CD4-positive, CD25-positive, alpha-beta regulatory T cell (primary cell): ENCODE measurements around the gene CCDC88C. TPM values are rescaled to one million over a fixed set of nuclear protein-coding genes. Genes with fewer than 3 reads are reported as not detected.

Experiments used
- ATAC-seq, 2 donors: fragments of 150-1000 bp; cut with Tn5 transposase; one replicate each; pipeline ENCODE4 v1.10.0; 2021; ENCODE audit warnings: low read depth in 2 of 2, moderate number of reproducible peaks in 2 of 2, moderate library complexity in 1 of 2
- DNase-seq, 3 donors: peaks; one replicate each; pipeline versions ENCODE4 v3.0.0 to v3.0.0-alpha.2; 2012 to 2022; ENCODE audit warnings: mixed read lengths in 1 of 3
- H3K27ac ChIP-seq: one replicate; pipeline ENCODE4 v1.7.0; 2013; ENCODE audit warnings: mild to moderate bottlenecking, low read length; ENCODE audit not compliant: insufficient read depth, poor library complexity, severe bottlenecking
- H3K27me3 ChIP-seq: one replicate; pipeline ENCODE4 v1.7.0; 2013; ENCODE audit warnings: low read length; ENCODE audit not compliant: control insufficient read depth, insufficient read depth
- H3K36me3 ChIP-seq: one replicate; pipeline ENCODE4 v1.7.0; 2013; ENCODE audit warnings: mild to moderate bottlenecking, low read length, moderate library complexity; ENCODE audit not compliant: control insufficient read depth, insufficient read depth
- H3K4me1 ChIP-seq: 2 replicates; pipeline ENCODE4 v1.7.0; 2013; ENCODE audit warnings: mild to moderate bottlenecking, low read length; ENCODE audit not compliant: insufficient read depth, control insufficient read depth, poor library complexity, severe bottlenecking
- H3K4me3 ChIP-seq: one replicate; pipeline ENCODE4 v1.7.0; 2013; ENCODE audit warnings: low read depth, mild to moderate bottlenecking, low read length, moderate library complexity
- H3K9me3 ChIP-seq, 2 experiments: 1 replicate in 1 of 2; 2 replicates in 1 of 2; pipeline ENCODE4 v1.7.0; 2013; ENCODE audit warnings: low read length in 2 of 2, mild to moderate bottlenecking in 1 of 2, moderate library complexity in 1 of 2; ENCODE audit not compliant: control insufficient read depth in 2 of 2
- H3K27ac Mint-ChIP-seq, 3 donors: one replicate each; pipeline ENCODE4 v1.8.0; 2020 to 2022; ENCODE audit warnings: mild to moderate bottlenecking in 3 of 3, mixed read lengths in 3 of 3, moderate library complexity in 2 of 3
- H3K27me3 Mint-ChIP-seq: one replicate; pipeline ENCODE4 v1.8.0; 2022; ENCODE audit warnings: mild to moderate bottlenecking, mixed read lengths
- H3K36me3 Mint-ChIP-seq: one replicate; pipeline ENCODE4 v1.8.0; 2020; ENCODE audit warnings: mixed read lengths
- H3K4me1 Mint-ChIP-seq, 4 donors: one replicate each; pipeline ENCODE4 v1.8.0; 2020 to 2022; ENCODE audit warnings: mixed read lengths in 4 of 4, mild to moderate bottlenecking in 1 of 4
- H3K4me3 Mint-ChIP-seq, 4 donors: one replicate each; pipeline ENCODE4 v1.8.0; 2020 to 2022; ENCODE audit warnings: mild to moderate bottlenecking in 4 of 4, mixed read lengths in 4 of 4, moderate library complexity in 3 of 4
- H3K9me3 Mint-ChIP-seq, 7 donors: one replicate each; pipeline ENCODE4 v1.8.0; 2020 to 2022; ENCODE audit warnings: mixed read lengths in 7 of 7, mild to moderate bottlenecking in 3 of 7, moderate library complexity in 2 of 7
- polyA plus RNA-seq, 4 donors: library from polyadenylated mRNA; unstranded; fragments of 300-500 nt; fragmentation: Illumina TruSeq; gene quantifications; one replicate each; pipeline ENCODE4 v1.2.3, GENCODE V29; 2021
- total RNA-seq: library from RNA; stranded (reverse); gene quantifications from one replicate; pipeline ENCODE4 v1.2.3, GENCODE V29; 2022

Gene CCDC88C
- total and polyA plus RNA-seq, 5 donors from 2014 or later: 25.9 to 466 (median 31.8) TPM

GRCh38 chr14:91363776-91364523 lies 53.7 kb downstream of the CCDC88C start:
- Mint-ChIP-seq H3K4me3 (peak overlapping the region in 2 of 4 donors; percentile 45 to 48), H3K27ac (peak overlapping the region in 2 of 3 donors; percentile 51 to 92), H3K4me1 (peaks cover 20 to 91% (median 67%) of the 10 kb centered on the region in 4 donors), H3K36me3 (peaks cover 9% of the 10 kb centered on the region), H3K27me3 (no peaks in the 10 kb centered on the region), H3K9me3 (no peaks in the 10 kb centered on the region)
- Histone ChIP-seq H3K36me3 (peaks cover 16% of the 10 kb centered on the region), H3K9me3 (no peaks in the 10 kb centered on the region), H3K27ac (peak overlapping the region; percentile 92), H3K4me3 (no peak overlapping the region), H3K27me3 (no peaks in the 10 kb centered on the region), H3K4me1 (peaks cover 90% of the 10 kb centered on the region)
- DNase-seq: no peak
- ATAC-seq: no peak

- Histone ChIP-seq H3K9me3 (no peaks in the 10 kb centered on the region), H3K36me3 (peaks cover 32% of the 10 kb centered on the region), H3K4me3 (no peak overlapping the region), H3K27me3 (no peaks in the 10 kb centered on the region), H3K4me1 (peaks cover 86% of the 10 kb centered on the region), H3K27ac (peak overlapping the region; percentile 43)
- peak overlapping the region in 2 of 3 donors; percentile 38 to 84 for H3K27ac Mint-ChIP-seq
- no peaks in the 10 kb centered on the region for H3K9me3 Mint-ChIP-seq
- ATAC-seq: no peak
- peak overlapping the region in 1 of 4 donors; percentile 58 for H3K4me3 Mint-ChIP-seq
- DNase-seq: no peak
- H3K36me3 Mint-ChIP-seq: peaks cover 16% of the 10 kb centered on the region
- H3K4me1 Mint-ChIP-seq: peaks cover 15 to 85% (median 54%) of the 10 kb centered on the region in 4 donors
- no peaks in the 10 kb centered on the region for H3K27me3 Mint-ChIP-seq
Measured at GRCh38 chr14:91361233-91361811, 56.3 kb downstream of the CCDC88C start.

- H3K36me3 Mint-ChIP-seq: peaks cover 21% of the 10 kb centered on the region
- Histone ChIP-seq H3K4me1 (peaks cover 86% of the 10 kb centered on the region), H3K36me3 (peaks cover 32% of the 10 kb centered on the region), H3K4me3 (no peak overlapping the region), H3K9me3 (no peaks in the 10 kb centered on the region), H3K27ac (peak overlapping the region; percentile 43), H3K27me3 (no peaks in the 10 kb centered on the region)
- ATAC-seq (no peak), DNase-seq (no peak)
- H3K4me3 Mint-ChIP-seq: peak overlapping the region in 3 of 4 donors; percentile 7 to 58 (median 22)
- no peaks in the 10 kb centered on the region for H3K9me3 Mint-ChIP-seq
- H3K27me3 Mint-ChIP-seq: no peaks in the 10 kb centered on the region
- peaks cover 15 to 85% (median 55%) of the 10 kb centered on the region in 4 donors for H3K4me1 Mint-ChIP-seq
- H3K27ac Mint-ChIP-seq: peak overlapping the region; percentile 64 to 76 (median 76)
Measured at GRCh38 chr14:91360490-91361232, 57.0 kb downstream of the CCDC88C start.

GRCh38 chr14:91358654-91359220 lies 58.9 kb downstream of the CCDC88C start:
- Histone ChIP-seq H3K27ac (peak overlapping the region; percentile 94), H3K4me3 (no peak overlapping the region), H3K27me3 (no peaks in the 10 kb centered on the region), H3K4me1 (peaks cover 86% of the 10 kb centered on the region), H3K36me3 (peaks cover 40% of the 10 kb centered on the region), H3K9me3 (no peaks in the 10 kb centered on the region)
- Mint-ChIP-seq H3K27me3 (no peaks in the 10 kb centered on the region), H3K27ac (peak overlapping the region; percentile 49 to 81 (median 74)), H3K4me3 (peak overlapping the region in 1 of 4 donors; percentile 74), H3K4me1 (peaks cover 11 to 87% (median 61%) of the 10 kb centered on the region in 4 donors), H3K9me3 (no peaks in the 10 kb centered on the region), H3K36me3 (peaks cover 39% of the 10 kb centered on the region)
- DNase-seq (no peak), ATAC-seq (no peak)

GRCh38 chr14:91358025-91358319 lies 59.6 kb downstream of the CCDC88C start:
- no peaks in the 10 kb centered on the region for H3K9me3 Mint-ChIP-seq
- Histone ChIP-seq H3K4me3 (no peak overlapping the region), H3K36me3 (peaks cover 46% of the 10 kb centered on the region), H3K4me1 (peaks cover 86% of the 10 kb centered on the region), H3K9me3 (no peaks in the 10 kb centered on the region), H3K27me3 (no peaks in the 10 kb centered on the region), H3K27ac (peak overlapping the region; percentile 94)
- H3K27me3 Mint-ChIP-seq: no peaks in the 10 kb centered on the region
- DNase-seq: no peak
- H3K36me3 Mint-ChIP-seq: peaks cover 39% of the 10 kb centered on the region
- H3K27ac Mint-ChIP-seq: peak overlapping the region in 2 of 3 donors; percentile 74 to 76
- peaks cover 11 to 92% (median 67%) of the 10 kb centered on the region in 4 donors for H3K4me1 Mint-ChIP-seq
- no peak for ATAC-seq
- peak overlapping the region in 1 of 4 donors; percentile 24 for H3K4me3 Mint-ChIP-seq

GRCh38 chr14:91357272-91358024 lies 60.2 kb downstream of the CCDC88C start:
- peaks cover 39% of the 10 kb centered on the region for H3K36me3 Mint-ChIP-seq
- H3K9me3 ChIP-seq: no peaks in the 10 kb centered on the region
- H3K4me1 ChIP-seq: peaks cover 86% of the 10 kb centered on the region
- DNase-seq (no peak), ATAC-seq (no peak)
- H3K4me3 Mint-ChIP-seq: peak overlapping the region in 3 of 4 donors; percentile 24 to 66 (median 57)
- H3K4me3 ChIP-seq: peak overlapping the region; percentile 55
- no peaks in the 10 kb centered on the region for H3K27me3 Mint-ChIP-seq
- H3K27me3 ChIP-seq: no peaks in the 10 kb centered on the region
- peak overlapping the region; percentile 94 for H3K27ac ChIP-seq
- peak overlapping the region; percentile 65 to 94 (median 76) for H3K27ac Mint-ChIP-seq
- peaks cover 46% of the 10 kb centered on the region for H3K36me3 ChIP-seq
- H3K4me1 Mint-ChIP-seq: peaks cover 10 to 92% (median 68%) of the 10 kb centered on the region in 4 donors
- no peaks in the 10 kb centered on the region for H3K9me3 Mint-ChIP-seq
